Esophagus squamous epithelium (tissue), 4 donors: ENCODE data around the gene CYTIP.

Experiments
- CTCF ChIP-seq, 6 experiments: fragments of 450-650 bp in 4 of 6; fragments of 200-600 bp in 2 of 6; sonication (generic) in 2 of 6; IDR thresholded peaks; one replicate each; pipeline ENCODE4 v1.5.1; 2016 to 2019; ENCODE audit warnings: antibody characterized with exemption in 6 of 6, mild to moderate bottlenecking in 4 of 6, moderate library complexity in 4 of 6
- POLR2A ChIP-seq, 4 donors: fragments of 450-650 bp; IDR thresholded peaks; one replicate each; pipeline ENCODE4 v1.6.1; 2017; ENCODE audit warnings: antibody characterized with exemption in 4 of 4, mild to moderate bottlenecking in 4 of 4, moderate library complexity in 3 of 4

- TF ChIP-seq POLR2A (IDR thresholded peaks at IDR 0.05) (no peak), CTCF (IDR thresholded peaks at IDR 0.05) (no peak)
Measured at GRCh38 chr2:157442191-157442590, 1.7 kb downstream of the CYTIP start.
